ENCODE measurements around the gene PLPPR1. TPM values are rescaled to one million over a fixed set of nuclear protein-coding genes. Genes with fewer than 3 reads are reported as not detected.

The PLPPR1 gene
- polyA plus RNA-seq, 1 of the 3 experiments (the other 2 are of a cell fraction): not detected

DNA sequence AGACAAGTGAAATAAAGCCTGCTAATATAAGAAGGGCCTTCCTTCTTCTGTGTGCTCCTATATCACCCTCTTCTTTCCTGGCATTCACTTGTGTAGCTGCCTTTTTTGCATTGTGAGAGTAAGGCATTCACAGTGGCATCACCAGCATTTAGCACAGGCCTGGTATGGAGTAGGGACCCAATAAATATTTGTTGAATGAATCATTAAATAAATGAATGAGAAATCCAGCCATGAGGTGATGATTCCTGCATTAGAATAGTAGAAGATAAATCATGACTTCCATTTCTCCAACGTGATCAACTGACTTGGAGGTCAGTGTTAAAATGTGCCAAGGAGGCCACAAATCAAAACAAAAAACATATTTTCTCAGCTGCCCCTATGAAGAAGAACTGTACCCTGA lies 3.9 kb downstream of the PLPPR1 start:
- Histone ChIP-seq H3K4me1 (ENCODE audit: control insufficient read depth in 1 of 2, insufficient read depth in 2 of 2, low read depth in 1 of 2, low read length in 1 of 2) (peaks cover 0 to 3% of the 10 kb centered on the region in 2 experiments; a peak in 1 of 4 replicates), H3K79me2 (ENCODE audit: insufficient read depth) (no peaks in the 10 kb centered on the region), H3K9me2 (no peaks in the 10 kb centered on the region), H3F3A (replicated peaks; ENCODE audit: insufficient read depth) (no peaks in the 10 kb centered on the region), H3K27ac (ENCODE audit: low read depth in 2 of 2, low read length in 1 of 2) (no peak overlapping the region), H3K4me2 (no peak overlapping the region), H4K20me1 (ENCODE audit: insufficient read depth) (no peaks in the 10 kb centered on the region), H3K4me3 (ENCODE audit: low read depth in 2 of 2, low read length in 1 of 2) (no peak overlapping the region), H2AFZ (ENCODE audit: low read depth) (no peak overlapping the region), H3K9me3 (no peaks in the 10 kb centered on the region), H3K27me3 (ENCODE audit: insufficient read depth) (peaks cover 39% of the 10 kb centered on the region), H3K9ac (no peak overlapping the region), H3K36me3 (replicated peaks in 1 of 2; ENCODE audit: control insufficient read depth in 1 of 2, insufficient read depth in 2 of 2, low read length in 1 of 2) (no peaks in the 10 kb centered on the region)
- POLR2A ChIA-PET: no interaction called here
- 0% methylated on average over 1 of the region's 1 CpG for WGBS (ENCODE audit: low lambda C conversion rate)
- no peak for TF ChIP-seq RXRA (IDR thresholded peaks at IDR 0.05; ENCODE audit: borderline replicate concordance, low read depth)
- no peak for TF ChIP-seq TAF1 (IDR thresholded peaks at IDR 0.05; ENCODE audit: borderline replicate concordance, low read depth, low read length)
- no peak for TF ChIP-seq MXI1 (IDR thresholded peaks at IDR 0.05; ENCODE audit: low read depth, low read length)
- no peak for TF ChIP-seq RAD21 (IDR thresholded peaks at IDR 0.05; ENCODE audit: low read length)
- TF ChIP-seq EZH2phosphoT487 (IDR thresholded peaks at IDR 0.05; ENCODE audit: borderline replicate concordance, low read depth): no peak
- no peak for TF ChIP-seq FOXM1 (IDR thresholded peaks at IDR 0.05; ENCODE audit: low read depth)
- no peak for TF ChIP-seq GATA2 (CRISPR knock-in tag; IDR thresholded peaks at IDR 0.05)
- TF ChIP-seq, protein P1, sequence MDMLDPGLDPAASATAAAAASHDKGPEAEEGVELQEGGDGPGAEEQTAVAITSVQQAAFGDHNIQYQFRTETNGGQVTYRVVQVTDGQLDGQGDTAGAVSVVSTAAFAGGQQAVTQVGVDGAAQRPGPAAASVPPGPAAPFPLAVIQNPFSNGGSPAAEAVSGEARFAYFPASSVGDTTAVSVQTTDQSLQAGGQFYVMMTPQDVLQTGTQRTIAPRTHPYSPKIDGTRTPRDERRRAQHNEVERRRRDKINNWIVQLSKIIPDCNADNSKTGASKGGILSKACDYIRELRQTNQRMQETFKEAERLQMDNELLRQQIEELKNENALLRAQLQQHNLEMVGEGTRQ (IDR thresholded peaks at IDR 0.05; ENCODE audit: borderline replicate concordance, low read depth, low read length): no peak
- TF ChIP-seq SIN3A (IDR thresholded peaks at IDR 0.05; ENCODE audit: borderline replicate concordance, low read depth, low read length): no peak
- TF ChIP-seq, protein P2, sequence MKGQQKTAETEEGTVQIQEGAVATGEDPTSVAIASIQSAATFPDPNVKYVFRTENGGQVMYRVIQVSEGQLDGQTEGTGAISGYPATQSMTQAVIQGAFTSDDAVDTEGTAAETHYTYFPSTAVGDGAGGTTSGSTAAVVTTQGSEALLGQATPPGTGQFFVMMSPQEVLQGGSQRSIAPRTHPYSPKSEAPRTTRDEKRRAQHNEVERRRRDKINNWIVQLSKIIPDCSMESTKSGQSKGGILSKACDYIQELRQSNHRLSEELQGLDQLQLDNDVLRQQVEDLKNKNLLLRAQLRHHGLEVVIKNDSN (IDR thresholded peaks at IDR 0.05; ENCODE audit: borderline replicate concordance, low read depth): no peak
- TF ChIP-seq MEF2A (IDR thresholded peaks at IDR 0.05; ENCODE audit: borderline replicate concordance, low read depth): no peak
- TF ChIP-seq RCOR1 (IDR thresholded peaks at IDR 0.05; ENCODE audit: low read length): no peak
- TF ChIP-seq GABPA (IDR thresholded peaks at IDR 0.05; ENCODE audit: low read depth): no peak
- TF ChIP-seq YY1 (IDR thresholded peaks at IDR 0.05; ENCODE audit: low read depth): no peak
- no peak for TF ChIP-seq RFX5 (IDR thresholded peaks at IDR 0.05; ENCODE audit: low read length)
- TF ChIP-seq NFIC (IDR thresholded peaks at IDR 0.05; ENCODE audit: borderline replicate concordance): no peak
- no peak for TF ChIP-seq JUND (IDR thresholded peaks at IDR 0.05)
- TF ChIP-seq, protein P3, sequence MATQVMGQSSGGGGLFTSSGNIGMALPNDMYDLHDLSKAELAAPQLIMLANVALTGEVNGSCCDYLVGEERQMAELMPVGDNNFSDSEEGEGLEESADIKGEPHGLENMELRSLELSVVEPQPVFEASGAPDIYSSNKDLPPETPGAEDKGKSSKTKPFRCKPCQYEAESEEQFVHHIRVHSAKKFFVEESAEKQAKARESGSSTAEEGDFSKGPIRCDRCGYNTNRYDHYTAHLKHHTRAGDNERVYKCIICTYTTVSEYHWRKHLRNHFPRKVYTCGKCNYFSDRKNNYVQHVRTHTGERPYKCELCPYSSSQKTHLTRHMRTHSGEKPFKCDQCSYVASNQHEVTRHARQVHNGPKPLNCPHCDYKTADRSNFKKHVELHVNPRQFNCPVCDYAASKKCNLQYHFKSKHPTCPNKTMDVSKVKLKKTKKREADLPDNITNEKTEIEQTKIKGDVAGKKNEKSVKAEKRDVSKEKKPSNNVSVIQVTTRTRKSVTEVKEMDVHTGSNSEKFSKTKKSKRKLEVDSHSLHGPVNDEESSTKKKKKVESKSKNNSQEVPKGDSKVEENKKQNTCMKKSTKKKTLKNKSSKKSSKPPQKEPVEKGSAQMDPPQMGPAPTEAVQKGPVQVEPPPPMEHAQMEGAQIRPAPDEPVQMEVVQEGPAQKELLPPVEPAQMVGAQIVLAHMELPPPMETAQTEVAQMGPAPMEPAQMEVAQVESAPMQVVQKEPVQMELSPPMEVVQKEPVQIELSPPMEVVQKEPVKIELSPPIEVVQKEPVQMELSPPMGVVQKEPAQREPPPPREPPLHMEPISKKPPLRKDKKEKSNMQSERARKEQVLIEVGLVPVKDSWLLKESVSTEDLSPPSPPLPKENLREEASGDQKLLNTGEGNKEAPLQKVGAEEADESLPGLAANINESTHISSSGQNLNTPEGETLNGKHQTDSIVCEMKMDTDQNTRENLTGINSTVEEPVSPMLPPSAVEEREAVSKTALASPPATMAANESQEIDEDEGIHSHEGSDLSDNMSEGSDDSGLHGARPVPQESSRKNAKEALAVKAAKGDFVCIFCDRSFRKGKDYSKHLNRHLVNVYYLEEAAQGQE (IDR thresholded peaks at IDR 0.05; ENCODE audit: low read depth, low read length): no peak
- no peak for TF ChIP-seq CHD2 (IDR thresholded peaks at IDR 0.05; ENCODE audit: low read length, partially characterized antibody)
- DNase-seq: no peak
- CTCF ChIA-PET: no interaction called here
